ENCODE results near the gene LDB3.

LDB3 gene

GRCh38 chr10:86667421-86668181 is 710 bp upstream of the LDB3 start:
- no peaks in the 10 kb centered on the region for H3K27me3 Mint-ChIP-seq
- H3K4me1 Mint-ChIP-seq (ENCODE audit: low read depth) = no peaks in the 10 kb centered on the region
- H3K36me3 Mint-ChIP-seq (ENCODE audit: low read depth) = no peaks in the 10 kb centered on the region
- no peak overlapping the region for H3K4me3 Mint-ChIP-seq
- H3K27ac Mint-ChIP-seq = no peak overlapping the region
- H3K9me3 Mint-ChIP-seq = no peaks in the 10 kb centered on the region

- Mint-ChIP-seq H3K9me3 (no peaks in the 10 kb centered on the region), H3K36me3 (ENCODE audit: low read depth) (no peaks in the 10 kb centered on the region), H3K27me3 (no peaks in the 10 kb centered on the region), H3K27ac (no peak overlapping the region), H3K4me3 (no peak overlapping the region), H3K4me1 (ENCODE audit: low read depth) (no peaks in the 10 kb centered on the region)
Observed at GRCh38 chr10:86670290-86670811, 2.0 kb downstream of the LDB3 start.

GRCh38 chr10:86670876-86671275 is 2.6 kb downstream of the LDB3 start:
- H3K4me1 Mint-ChIP-seq (ENCODE audit: low read depth) = no peaks in the 10 kb centered on the region
- no peak overlapping the region for H3K4me3 Mint-ChIP-seq
- no peaks in the 10 kb centered on the region for H3K9me3 Mint-ChIP-seq
- H3K27me3 Mint-ChIP-seq = no peaks in the 10 kb centered on the region
- H3K36me3 Mint-ChIP-seq (ENCODE audit: low read depth) = no peaks in the 10 kb centered on the region
- H3K27ac Mint-ChIP-seq = no peak overlapping the region

- Mint-ChIP-seq H3K4me1 (ENCODE audit: low read depth) (no peaks in the 10 kb centered on the region), H3K27ac (no peak overlapping the region), H3K4me3 (no peak overlapping the region), H3K9me3 (no peaks in the 10 kb centered on the region), H3K27me3 (no peaks in the 10 kb centered on the region), H3K36me3 (ENCODE audit: low read depth) (no peaks in the 10 kb centered on the region)
Observed at GRCh38 chr10:86671419-86671818, 3.1 kb downstream of the LDB3 start.

GRCh38 chr10:86671985-86672710 is 3.8 kb downstream of the LDB3 start:
- H3K36me3 Mint-ChIP-seq (ENCODE audit: low read depth) = no peaks in the 10 kb centered on the region
- H3K9me3 Mint-ChIP-seq = no peaks in the 10 kb centered on the region
- no peak overlapping the region for H3K27ac Mint-ChIP-seq
- H3K27me3 Mint-ChIP-seq = no peaks in the 10 kb centered on the region
- H3K4me3 Mint-ChIP-seq = no peak overlapping the region
- H3K4me1 Mint-ChIP-seq (ENCODE audit: low read depth) = no peaks in the 10 kb centered on the region

- H3K36me3 Mint-ChIP-seq (ENCODE audit: low read depth) = no peaks in the 10 kb centered on the region
- no peak overlapping the region for H3K27ac Mint-ChIP-seq
- H3K27me3 Mint-ChIP-seq = no peaks in the 10 kb centered on the region
- H3K9me3 Mint-ChIP-seq = no peaks in the 10 kb centered on the region
- no peaks in the 10 kb centered on the region for H3K4me1 Mint-ChIP-seq (ENCODE audit: low read depth)
- H3K4me3 Mint-ChIP-seq = no peak overlapping the region
Observed at GRCh38 chr10:86673216-86673826, 5.0 kb downstream of the LDB3 start.

- no peaks in the 10 kb centered on the region for H3K27me3 Mint-ChIP-seq
- no peak overlapping the region for H3K27ac Mint-ChIP-seq
- H3K4me1 Mint-ChIP-seq (ENCODE audit: low read depth) = no peaks in the 10 kb centered on the region
- no peaks in the 10 kb centered on the region for H3K9me3 Mint-ChIP-seq
- no peaks in the 10 kb centered on the region for H3K36me3 Mint-ChIP-seq (ENCODE audit: low read depth)
- no peak overlapping the region for H3K4me3 Mint-ChIP-seq
Observed at GRCh38 chr10:86673827-86674581, 5.7 kb downstream of the LDB3 start.

- Mint-ChIP-seq H3K4me1 (ENCODE audit: low read depth) (no peaks in the 10 kb centered on the region), H3K27me3 (no peaks in the 10 kb centered on the region), H3K4me3 (no peak overlapping the region), H3K27ac (no peak overlapping the region), H3K36me3 (ENCODE audit: low read depth) (no peaks in the 10 kb centered on the region), H3K9me3 (no peaks in the 10 kb centered on the region)
Observed at GRCh38 chr10:86674912-86675311, 6.6 kb downstream of the LDB3 start.

GRCh38 chr10:86677374-86677773 is 9.1 kb downstream of the LDB3 start:
- Mint-ChIP-seq H3K4me1 (ENCODE audit: low read depth) (no peaks in the 10 kb centered on the region), H3K36me3 (ENCODE audit: low read depth) (no peaks in the 10 kb centered on the region), H3K4me3 (no peak overlapping the region), H3K9me3 (no peaks in the 10 kb centered on the region), H3K27me3 (no peaks in the 10 kb centered on the region), H3K27ac (no peak overlapping the region)

- Mint-ChIP-seq H3K4me3 (no peak overlapping the region), H3K27ac (no peak overlapping the region), H3K9me3 (no peaks in the 10 kb centered on the region), H3K4me1 (ENCODE audit: low read depth) (no peaks in the 10 kb centered on the region), H3K36me3 (ENCODE audit: low read depth) (no peaks in the 10 kb centered on the region), H3K27me3 (no peaks in the 10 kb centered on the region)
Observed at GRCh38 chr10:86678999-86679792, 10.9 kb downstream of the LDB3 start.

- Mint-ChIP-seq H3K4me1 (ENCODE audit: low read depth) (no peaks in the 10 kb centered on the region), H3K27ac (no peak overlapping the region), H3K36me3 (ENCODE audit: low read depth) (no peaks in the 10 kb centered on the region), H3K9me3 (no peaks in the 10 kb centered on the region), H3K27me3 (no peaks in the 10 kb centered on the region), H3K4me3 (no peak overlapping the region)
Observed at GRCh38 chr10:86681047-86681446, 12.7 kb downstream of the LDB3 start.

GRCh38 chr10:86681722-86682386 is 13.5 kb downstream of the LDB3 start:
- H3K36me3 Mint-ChIP-seq (ENCODE audit: low read depth) = no peaks in the 10 kb centered on the region
- no peak overlapping the region for H3K4me3 Mint-ChIP-seq
- no peaks in the 10 kb centered on the region for H3K9me3 Mint-ChIP-seq
- H3K27me3 Mint-ChIP-seq = no peaks in the 10 kb centered on the region
- no peak overlapping the region for H3K27ac Mint-ChIP-seq
- no peaks in the 10 kb centered on the region for H3K4me1 Mint-ChIP-seq (ENCODE audit: low read depth)

GRCh38 chr10:86682675-86683074 is 14.4 kb downstream of the LDB3 start:
- Mint-ChIP-seq H3K4me3 (no peak overlapping the region), H3K27me3 (no peaks in the 10 kb centered on the region), H3K36me3 (ENCODE audit: low read depth) (no peaks in the 10 kb centered on the region), H3K9me3 (no peaks in the 10 kb centered on the region), H3K4me1 (ENCODE audit: low read depth) (no peaks in the 10 kb centered on the region), H3K27ac (no peak overlapping the region)

All from stimulated activated naive CD8-positive, alpha-beta T cell treated with anti-CD3 and anti-CD28 coated beads, Interleukin-15, Interleukin-2, amounts not matched to agents 100 ng/mL and 50 ng/mL, for 24 hours (primary cell).